ENCODE measurements around the gene DNAH10.

GRCh38 chr12:123963821-123964220 is 201.7 kb downstream of the DNAH10 start:
- TF ChIP-seq CTCF (IDR thresholded peaks at IDR 0.05 in 4 of 5, conservative IDR thresholded peaks at IDR 0.05 in 1 of 5), result no peak
- TF ChIP-seq POLR2A (IDR thresholded peaks at IDR 0.05), result no peak
